Colonic mucosa (tissue), 4 donors: ENCODE data around the gene ANKRD11. TPM values are rescaled to one million over a fixed set of nuclear protein-coding genes. Genes with fewer than 3 reads are reported as not detected.
A peak's percentile ranks its signal among the peaks of the same experiment; 100 is the strongest.
"Not testable (repeated sequence)": the region's sequence is repeated elsewhere in the genome, so short reads cannot be mapped to it uniquely, and the experiment has no call there.

Experiments used
- DNase-seq: peaks from one replicate; pipeline ENCODE4 v3.0.0-alpha.2; 2020
- H3K27ac ChIP-seq: fragments of 200-600 bp; one replicate; pipeline ENCODE4 v1.8.0; 2021
- H3K27me3 ChIP-seq: fragments of 200-600 bp; one replicate; pipeline ENCODE4 v1.8.0; 2021
- H3K36me3 ChIP-seq: fragments of 200-600 bp; one replicate; pipeline ENCODE4 v1.8.0; 2021
- H3K4me1 ChIP-seq: fragments of 200-600 bp; one replicate; pipeline ENCODE4 v1.8.0; 2021; ENCODE audit warnings: mild to moderate bottlenecking
- H3K4me3 ChIP-seq: fragments of 200-600 bp; one replicate; pipeline ENCODE4 v1.8.0; 2021
- H3K9ac ChIP-seq, 2 donors: one replicate each; pipeline ENCODE4 v1.7.0; 2013; ENCODE audit warnings: control low read depth in 2 of 2, low read depth in 2 of 2, low read length in 2 of 2
- H3K9me3 ChIP-seq: fragments of 200-600 bp; one replicate; pipeline ENCODE4 v1.8.0; 2021
- intact Hi-C: fragments of 100-400 bp; cut with DNase I; formaldehyde crosslinking; loops from one replicate; pipeline ENCODE4 v1.14.1; 2022
- total RNA-seq, 2 donors: library from RNA; stranded (reverse); fragmentation: NEBNext Ultra II Directional in 1 of 2; extraction: Animal tissue kit (Norgen Biotek cat#: 25700) in 1 of 2; gene quantifications; one replicate each; pipeline ENCODE4 v1.2.1, GENCODE V29; 2021
- TF ChIP-seq, protein P1 (sequence below): fragments of 200-600 bp; IDR thresholded peaks from one replicate; pipeline ENCODE4 v1.8.0; 2022; ENCODE audit warnings: antibody characterized with exemption, mild to moderate bottlenecking
- donor health status: healthy.
- donor health status: DM: no; HTN: no; CAD: no.
- donor health status: DM: no; HTN: no; CAD: no.

The ANKRD11 gene
- total RNA-seq, 2 donors from 2014 or later = 69.4 to 129 TPM

DNA sequence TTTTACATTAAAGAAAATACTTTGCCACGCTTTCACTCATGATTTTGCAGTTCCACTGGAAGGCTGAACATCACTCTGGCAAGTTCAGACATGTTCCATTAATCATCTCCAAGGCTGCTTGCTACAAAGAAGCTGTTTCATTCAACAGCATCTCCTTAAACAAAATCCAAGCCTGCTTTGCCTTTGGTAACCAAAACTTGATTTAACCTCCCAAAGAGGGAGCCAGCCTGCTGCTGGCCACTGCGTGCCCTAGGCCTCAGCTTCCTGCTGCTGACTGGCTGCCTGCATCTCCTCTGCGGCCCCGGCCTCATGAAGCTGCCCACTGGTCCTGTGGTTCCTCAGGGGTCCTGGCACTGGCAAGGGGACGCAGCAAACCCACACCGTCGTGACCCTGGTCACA is 31.8 kb downstream of the ANKRD11 start:
- TF ChIP-seq, protein P1, sequence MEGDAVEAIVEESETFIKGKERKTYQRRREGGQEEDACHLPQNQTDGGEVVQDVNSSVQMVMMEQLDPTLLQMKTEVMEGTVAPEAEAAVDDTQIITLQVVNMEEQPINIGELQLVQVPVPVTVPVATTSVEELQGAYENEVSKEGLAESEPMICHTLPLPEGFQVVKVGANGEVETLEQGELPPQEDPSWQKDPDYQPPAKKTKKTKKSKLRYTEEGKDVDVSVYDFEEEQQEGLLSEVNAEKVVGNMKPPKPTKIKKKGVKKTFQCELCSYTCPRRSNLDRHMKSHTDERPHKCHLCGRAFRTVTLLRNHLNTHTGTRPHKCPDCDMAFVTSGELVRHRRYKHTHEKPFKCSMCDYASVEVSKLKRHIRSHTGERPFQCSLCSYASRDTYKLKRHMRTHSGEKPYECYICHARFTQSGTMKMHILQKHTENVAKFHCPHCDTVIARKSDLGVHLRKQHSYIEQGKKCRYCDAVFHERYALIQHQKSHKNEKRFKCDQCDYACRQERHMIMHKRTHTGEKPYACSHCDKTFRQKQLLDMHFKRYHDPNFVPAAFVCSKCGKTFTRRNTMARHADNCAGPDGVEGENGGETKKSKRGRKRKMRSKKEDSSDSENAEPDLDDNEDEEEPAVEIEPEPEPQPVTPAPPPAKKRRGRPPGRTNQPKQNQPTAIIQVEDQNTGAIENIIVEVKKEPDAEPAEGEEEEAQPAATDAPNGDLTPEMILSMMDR = no peak
- H3K4me1 ChIP-seq = peaks cover 6% of the 10 kb centered on the region

GRCh38 chr16:89456419-89456959 is 33.9 kb downstream of the ANKRD11 start:
- intact Hi-C loops = no loop called here
- H3K27me3 ChIP-seq = no peaks in the 10 kb centered on the region
- no peaks in the 10 kb centered on the region for H3K36me3 ChIP-seq
- TF ChIP-seq, protein P1 = no peak
- H3K9ac ChIP-seq = no peak overlapping the region
- no peaks in the 10 kb centered on the region for H3K9me3 ChIP-seq
- no peak overlapping the region for H3K4me3 ChIP-seq
- peaks cover 14% of the 10 kb centered on the region for H3K4me1 ChIP-seq
- no peak for DNase-seq
- no peak overlapping the region for H3K27ac ChIP-seq

More for the DNA sequence above, 31.8 kb downstream of the ANKRD11 start:
- Histone ChIP-seq H3K9ac (no peak overlapping the region), H3K27me3 (no peaks in the 10 kb centered on the region), H3K4me3 (no peak overlapping the region), H3K27ac (no peak overlapping the region), H3K36me3 (no peaks in the 10 kb centered on the region), H3K9me3 (no peaks in the 10 kb centered on the region)
- no peak for DNase-seq
- intact Hi-C loops = no loop called here

DNA sequence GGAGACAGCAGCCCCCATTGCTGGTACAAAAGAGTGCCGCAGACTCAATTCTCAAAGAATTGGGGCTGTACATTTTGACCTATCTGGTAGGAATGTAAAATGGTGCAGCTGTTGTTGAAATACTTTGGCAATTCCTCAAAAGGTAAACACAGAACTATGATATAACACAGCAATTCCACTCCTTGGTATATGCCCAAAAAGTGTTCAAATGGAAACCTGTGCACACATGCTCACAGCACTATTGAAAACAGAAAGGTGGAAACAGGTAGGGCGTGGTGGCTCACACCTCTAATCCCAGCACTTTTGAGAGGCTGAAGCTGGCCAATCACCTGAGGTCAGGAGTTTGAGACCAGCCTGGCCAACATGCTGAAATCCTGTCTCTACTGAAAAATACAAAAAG is 34.7 kb downstream of the ANKRD11 start:
- DNase-seq = no peak
- intact Hi-C loops = no loop called here
- Histone ChIP-seq H3K4me3 (no peak overlapping the region), H3K27me3 (no peaks in the 10 kb centered on the region), H3K4me1 (peaks cover 14% of the 10 kb centered on the region), H3K36me3 (no peaks in the 10 kb centered on the region), H3K9ac (no peak overlapping the region), H3K27ac (no peak overlapping the region), H3K9me3 (no peaks in the 10 kb centered on the region)
- TF ChIP-seq, protein P1 = no peak

GRCh38 chr16:89455178-89455577 is 35.2 kb downstream of the ANKRD11 start:
- Histone ChIP-seq H3K4me1 (peaks cover 14% of the 10 kb centered on the region), H3K9ac (no peak overlapping the region), H3K27me3 (no peaks in the 10 kb centered on the region), H3K9me3 (no peaks in the 10 kb centered on the region), H3K36me3 (no peaks in the 10 kb centered on the region), H3K27ac (no peak overlapping the region), H3K4me3 (no peak overlapping the region)
- intact Hi-C loops = no loop called here
- no peak for DNase-seq
- TF ChIP-seq, protein P1 = no peak

- H3K27ac ChIP-seq, H3K27me3 ChIP-seq, H3K4me3 ChIP-seq, H3K36me3 ChIP-seq, intact Hi-C loops, DNase-seq, H3K9me3 ChIP-seq: not testable (repeated sequence)
- Histone ChIP-seq H3K9ac (peak overlapping the region; percentile 43 to 58), H3K4me1 (peaks cover 14% of the 10 kb centered on the region)
Measured at GRCh38 chr16:89454378-89455125, 35.8 kb downstream of the ANKRD11 start.
